UCSD-AML1 (cell line): ENCODE data around the gene TRAPPC3.
"Not testable (repeated sequence)": the region's sequence is repeated elsewhere in the genome, so short reads cannot be mapped to it uniquely, and the experiment has no call there.

ENCODE experiments used
- DNase-seq: peaks from one replicate; lab custom pipeline; 2025; ENCODE audit not compliant: unreplicated experiment; lab: John Stamatoyannopoulos, UW

TRAPPC3 gene

DNA sequence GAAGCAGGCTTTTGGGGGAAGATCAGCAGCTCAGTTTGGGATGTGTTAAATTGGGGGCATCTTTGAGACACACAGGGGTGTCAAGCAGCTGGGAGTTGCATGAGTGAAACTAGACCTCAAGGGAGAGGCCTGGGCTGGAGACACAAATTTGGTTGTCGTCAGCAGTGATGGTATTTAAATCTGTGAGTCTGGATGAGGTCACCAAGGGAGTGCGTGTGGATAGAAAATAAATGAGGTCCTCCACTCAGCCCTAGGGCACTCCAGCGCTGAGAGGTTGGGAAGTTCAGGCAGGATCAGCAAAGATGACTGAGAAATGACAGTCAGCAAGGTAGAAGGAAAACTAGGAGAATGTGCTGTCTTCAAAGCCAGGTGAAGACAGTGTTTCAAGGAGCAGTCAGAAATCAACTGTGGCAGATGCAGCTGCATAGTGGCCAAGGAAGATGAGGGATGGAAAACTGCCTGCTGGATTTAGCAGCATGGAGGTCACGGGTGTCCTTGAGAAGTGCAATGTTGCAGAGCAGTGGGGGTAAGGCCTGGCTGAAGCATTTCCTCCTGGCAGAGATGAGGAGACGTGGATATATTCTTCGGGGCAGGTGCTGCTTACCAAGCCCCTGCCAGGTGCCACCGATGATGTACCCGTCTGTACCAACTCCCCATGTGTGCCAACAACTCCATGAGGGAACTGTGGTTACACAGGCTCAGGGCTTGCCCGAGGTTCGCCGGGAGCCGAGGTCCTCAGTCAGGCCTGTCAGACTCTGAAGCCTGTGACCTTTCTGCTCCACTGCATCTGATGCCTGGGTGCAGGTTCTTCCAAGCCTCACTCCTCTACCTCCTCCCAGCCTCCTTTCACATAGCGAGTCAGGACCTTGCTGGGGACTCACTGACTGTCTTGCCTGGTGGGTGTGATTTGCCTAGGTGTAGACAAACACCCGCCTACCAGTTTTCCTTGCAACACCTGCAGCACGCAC is 17.9 kb upstream of the TRAPPC3 start:
- no peak for DNase-seq

GRCh38 chr1:36166136-36166535 is 16.9 kb upstream of the TRAPPC3 start:
- DNase-seq = no peak

- no peak for DNase-seq
Measured at GRCh38 chr1:36165145-36165544, 15.9 kb upstream of the TRAPPC3 start.

DNA sequence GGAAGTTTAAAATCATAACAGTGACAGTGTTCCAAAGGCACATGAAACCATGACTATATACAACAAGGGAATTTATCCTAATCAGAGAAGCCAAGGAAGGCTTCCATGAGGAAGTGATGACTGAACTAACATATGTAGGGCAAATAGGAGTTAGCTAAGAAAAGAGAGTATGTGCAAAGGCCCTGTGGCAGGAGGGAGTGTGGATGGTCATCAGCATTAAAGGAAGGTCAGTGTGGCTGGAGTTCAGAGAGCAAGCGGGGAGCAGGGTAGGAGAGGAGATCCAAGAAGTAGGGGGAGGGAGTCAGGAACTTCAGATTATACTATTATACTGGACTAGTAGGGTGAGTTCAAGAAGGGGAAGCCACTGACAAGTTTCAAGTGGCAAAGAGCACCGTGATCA is 15.1 kb upstream of the TRAPPC3 start:
- no peak for DNase-seq

DNA sequence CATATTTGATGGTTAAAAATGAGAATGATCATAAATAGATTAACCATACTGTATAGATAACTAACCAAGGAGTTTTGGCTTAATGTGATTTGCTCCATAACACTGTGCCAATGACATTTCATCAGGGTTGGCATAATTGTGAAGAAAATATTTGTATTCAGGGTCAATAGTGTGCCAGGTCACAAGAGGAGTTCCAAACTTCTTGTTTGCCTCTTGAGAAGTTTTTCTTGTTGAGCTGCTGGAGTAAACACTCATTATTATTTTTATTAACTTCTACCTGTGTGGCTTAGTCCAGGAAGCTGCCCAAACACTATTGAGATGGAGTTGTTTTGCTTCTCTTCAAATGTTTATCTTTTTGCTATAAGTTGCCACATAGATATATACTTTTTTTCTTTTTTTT is 14.1 kb upstream of the TRAPPC3 start:
- no peak for DNase-seq

DNA sequence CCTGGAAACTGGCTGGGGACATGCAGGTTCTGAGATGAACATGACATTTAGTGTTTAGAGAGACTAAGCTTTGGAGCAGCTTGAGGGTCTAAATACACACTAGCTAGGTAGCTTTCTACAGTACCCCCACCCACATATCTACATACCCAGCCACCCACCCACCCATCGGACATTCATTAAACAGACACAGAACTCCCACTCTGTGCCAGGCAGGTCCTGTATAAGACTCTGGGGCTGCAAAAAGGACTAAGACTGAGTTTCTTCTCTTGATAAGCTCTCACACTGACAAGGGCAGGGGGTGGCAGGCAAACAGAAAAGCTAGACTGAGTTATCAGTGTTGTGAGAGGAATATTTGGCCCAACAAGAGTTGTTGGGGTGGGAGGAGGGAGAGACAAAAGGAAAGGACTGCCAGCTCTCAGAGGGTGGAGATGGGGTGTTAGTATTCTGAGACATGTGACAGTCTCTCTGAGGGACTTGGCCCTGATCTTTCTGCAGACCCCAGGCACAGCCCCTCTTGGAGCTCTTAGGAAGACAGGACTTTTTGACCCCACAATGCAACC is 13.5 kb upstream of the TRAPPC3 start:
- DNase-seq = no peak

- DNase-seq = peak; percentile 43
Measured at GRCh38 chr1:36161641-36162531, 12.6 kb upstream of the TRAPPC3 start.

DNA sequence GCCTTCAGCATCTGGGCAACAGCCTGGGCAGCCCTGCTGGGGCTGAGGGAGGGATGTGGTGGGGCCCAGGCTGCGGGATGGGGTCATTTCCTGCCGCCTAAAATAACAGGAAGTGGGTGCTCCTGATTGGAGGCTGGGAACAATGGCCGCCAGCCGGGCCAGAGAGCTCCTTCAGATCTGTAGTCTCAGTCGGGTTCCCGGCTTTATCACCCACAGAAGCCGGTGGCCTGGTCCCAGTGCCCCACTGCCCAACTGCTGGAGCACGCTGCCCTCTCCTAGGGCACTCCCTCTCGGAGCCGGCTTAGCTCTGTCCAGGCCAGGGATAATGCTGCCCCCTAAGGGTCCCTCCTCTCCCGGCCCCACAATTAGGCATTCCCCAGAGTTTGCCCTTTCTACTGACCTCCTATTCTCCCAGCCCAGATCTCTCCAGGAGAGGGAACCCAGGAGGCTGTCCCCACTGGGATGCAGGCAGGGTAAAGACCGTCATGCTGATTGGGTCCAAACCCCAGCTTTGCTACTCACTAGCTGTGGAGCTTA is 11.7 kb upstream of the TRAPPC3 start:
- peak; percentile 81 for DNase-seq

DNA sequence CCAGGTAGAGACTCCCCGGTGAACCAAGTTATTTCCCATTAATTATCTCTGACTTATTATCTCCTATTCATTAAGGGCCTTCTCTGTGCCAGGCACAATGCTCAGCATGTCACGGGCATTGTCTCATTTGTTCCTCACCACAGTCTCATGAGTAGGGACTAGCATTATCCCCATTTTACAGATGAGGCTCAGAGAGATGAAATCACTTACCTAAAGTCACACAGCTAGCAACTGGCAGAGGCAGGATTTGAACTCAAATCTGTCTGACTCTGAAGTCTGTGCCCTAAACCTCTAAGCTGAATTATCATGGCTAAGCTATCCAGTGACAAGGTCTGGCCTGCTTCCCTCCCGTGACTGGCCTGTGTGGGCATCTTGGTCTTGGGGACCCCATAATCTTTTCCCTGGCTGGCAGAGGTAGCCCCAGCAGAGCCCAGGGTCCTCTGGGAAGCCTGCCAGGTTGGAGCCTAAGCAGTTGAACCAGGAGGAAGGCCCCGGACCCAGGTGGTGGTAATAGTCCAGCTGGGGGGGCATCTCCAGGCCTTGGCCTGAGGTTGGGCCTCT is 11.2 kb upstream of the TRAPPC3 start:
- no peak for DNase-seq

DNA sequence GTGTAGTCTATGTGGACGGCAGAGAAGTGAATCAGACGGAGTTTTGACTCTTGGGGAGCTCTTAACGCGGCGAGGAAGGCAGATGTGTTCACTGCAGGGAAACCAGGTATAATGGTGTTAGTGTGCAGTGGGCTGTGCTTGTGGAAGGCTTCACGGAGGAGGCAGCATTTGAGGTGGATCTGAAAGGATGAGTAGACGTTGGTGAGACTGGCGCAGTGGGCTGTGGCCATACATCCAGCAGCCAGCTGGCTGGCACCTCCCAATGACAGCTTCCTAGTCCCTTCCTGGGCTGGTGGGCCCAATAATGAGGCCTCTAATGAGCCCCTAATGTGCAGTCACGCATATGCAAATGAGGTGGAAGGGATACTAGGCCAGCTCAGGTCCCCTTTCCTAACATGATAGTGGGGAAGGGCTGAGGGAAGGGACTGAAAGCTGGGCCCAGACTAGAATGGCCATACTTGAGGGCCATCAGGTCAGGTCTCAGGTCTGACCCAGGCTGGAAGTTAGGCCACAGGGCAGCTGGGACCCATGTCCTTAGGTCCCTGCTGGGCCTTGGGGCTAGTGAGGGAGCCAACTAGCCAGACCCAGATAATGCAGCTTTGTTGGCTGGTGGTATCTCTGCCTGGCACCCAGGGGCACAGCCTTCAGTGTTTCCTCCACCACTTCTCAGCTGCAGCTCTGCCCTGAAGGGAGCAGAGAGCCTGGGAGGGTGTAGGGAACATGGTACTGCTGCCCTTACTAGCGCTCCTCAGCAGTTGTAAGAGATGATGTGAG is 10.5 kb upstream of the TRAPPC3 start:
- no peak for DNase-seq

- DNase-seq = not testable (repeated sequence)
Measured at GRCh38 chr1:36158827-36159252, 9.6 kb upstream of the TRAPPC3 start.

GRCh38 chr1:36157973-36158826 is 8.9 kb upstream of the TRAPPC3 start:
- no peak for DNase-seq

- DNase-seq = no peak
Measured at GRCh38 chr1:36157115-36157903, 8.0 kb upstream of the TRAPPC3 start.

DNA sequence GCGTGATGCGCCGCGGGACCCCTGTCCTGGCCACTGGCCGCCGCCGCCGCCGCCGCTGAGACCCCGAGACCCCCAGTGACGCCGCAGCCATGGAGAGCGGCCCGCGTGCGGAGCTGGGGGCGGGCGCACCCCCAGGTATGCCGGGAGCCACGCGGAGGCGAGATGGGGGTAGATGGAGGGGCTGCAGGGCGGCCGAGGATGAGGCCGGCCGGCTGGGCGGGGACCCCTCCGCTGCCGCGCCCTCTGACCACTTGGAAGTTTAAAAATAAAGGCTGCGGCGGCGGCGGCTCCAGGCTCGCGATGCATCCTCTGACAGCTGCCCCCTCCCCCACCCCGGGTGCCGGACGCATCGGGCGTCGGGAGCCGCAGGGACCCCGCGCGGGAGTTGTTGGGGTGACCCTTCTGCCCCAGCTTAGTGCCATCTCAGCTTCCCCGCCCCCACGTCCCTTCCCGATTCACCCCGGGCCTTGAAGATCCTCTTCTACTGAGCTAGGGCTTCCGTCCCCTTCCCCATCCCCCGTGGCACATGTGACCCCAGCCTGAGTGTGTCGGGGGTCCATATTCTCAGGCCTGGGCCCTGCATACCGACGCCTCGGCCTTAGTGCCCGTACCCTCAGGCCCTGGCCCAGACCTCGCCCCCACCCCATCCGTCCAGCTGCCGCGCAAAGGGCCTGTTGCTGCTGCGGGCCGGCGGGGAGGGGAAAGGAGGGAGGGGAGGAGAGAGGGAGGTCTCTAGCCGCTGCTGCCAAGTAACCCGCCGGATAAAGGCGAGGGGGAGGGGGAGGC is 7.2 kb upstream of the TRAPPC3 start:
- peak; percentile 71 for DNase-seq

DNA sequence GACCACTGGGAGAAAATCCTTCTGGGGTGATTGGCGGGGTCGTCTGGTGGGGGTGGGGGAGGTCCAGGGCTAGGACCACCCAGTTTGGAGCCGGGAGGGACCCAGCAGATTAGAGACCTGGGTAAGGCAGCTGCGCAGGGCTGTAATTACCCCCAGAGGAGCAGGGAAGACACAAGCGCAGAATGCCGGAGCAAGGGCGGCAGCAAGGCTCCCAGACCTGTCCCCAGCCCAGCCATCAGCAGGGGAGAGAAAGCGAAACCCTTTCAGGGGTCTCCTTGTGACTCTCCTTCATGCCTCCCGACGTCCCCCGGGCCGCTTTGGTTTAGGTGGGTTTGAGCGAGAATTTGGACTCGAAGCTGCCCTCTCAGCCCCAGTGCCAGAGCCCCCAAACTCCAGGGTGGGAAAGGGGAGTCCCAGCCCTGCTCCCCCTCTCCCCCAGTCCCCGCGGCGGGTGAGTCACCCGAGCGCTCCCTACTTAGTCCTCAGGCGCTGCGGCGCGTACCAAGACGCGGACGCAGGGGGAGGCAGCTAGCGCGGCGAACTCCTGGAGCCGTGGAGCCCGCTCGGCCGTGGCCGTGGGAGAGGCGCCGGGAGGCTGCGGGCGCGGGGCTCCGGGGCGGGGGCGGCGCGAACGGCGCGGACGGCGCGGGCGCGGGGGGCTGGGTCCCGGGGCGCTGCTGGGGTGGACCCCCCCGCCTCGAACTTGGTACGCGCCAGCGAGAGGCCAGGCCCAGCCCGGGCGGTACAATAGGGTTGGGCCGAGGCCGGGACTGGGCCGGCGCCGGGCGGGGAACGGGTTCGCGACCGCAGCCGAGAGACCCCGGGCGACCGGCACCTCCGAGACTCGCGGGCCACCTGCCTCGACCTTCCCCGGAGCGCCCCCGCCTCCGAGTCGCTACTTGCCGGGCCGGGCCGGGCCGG is 6.4 kb upstream of the TRAPPC3 start, which contains the start of gene MAP7D1:
MAP7D1 (plus strand) TSS at position 753 of the 921 bp plus-strand sequence. CDS start 258 bp downstream, outside the sequence.
- peak; percentile 82 for DNase-seq

DNA sequence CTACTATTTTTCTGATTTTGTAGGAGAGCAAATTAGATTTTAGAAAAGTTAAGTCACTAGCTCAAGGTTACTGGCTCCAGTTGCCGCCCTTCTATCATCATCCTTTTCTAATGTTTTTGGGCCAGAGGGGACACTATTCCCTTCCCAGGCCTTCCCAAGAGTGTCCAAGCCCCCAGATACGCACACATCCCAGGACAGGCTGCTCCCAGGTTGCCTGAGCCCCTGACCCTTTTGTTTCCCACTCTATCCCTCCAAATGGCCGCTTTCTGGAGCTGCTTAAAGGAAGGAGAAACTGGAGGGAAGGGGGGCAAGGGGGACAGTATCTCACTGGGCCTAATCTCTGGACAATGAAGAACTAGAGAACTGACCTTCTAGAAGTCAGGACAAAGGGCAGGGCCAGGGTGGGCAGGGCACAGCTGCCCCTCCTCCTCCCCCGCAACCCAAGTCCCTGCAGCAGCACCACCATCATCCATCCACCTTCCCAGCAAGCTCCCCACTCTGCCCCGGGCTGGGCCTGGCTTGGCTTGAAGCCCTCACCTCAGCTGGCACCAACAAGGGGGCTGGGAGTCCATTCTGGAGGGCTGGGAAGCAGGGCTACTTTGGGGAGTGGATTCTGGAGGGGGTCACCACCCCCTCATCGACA is 5.6 kb upstream of the TRAPPC3 start:
- no peak for DNase-seq
